Astrocyte (in vitro differentiated cells and primary cell): Measurements from ENCODE around the gene ERFE. TPM values are rescaled to one million over a fixed set of nuclear protein-coding genes. Genes with fewer than 3 reads are reported as not detected.

Source experiments
- DNase-seq: peaks from one replicate; pipeline ENCODE4 v3.0.0-alpha.2; 2010; ENCODE audit warnings: low read depth
- FAIRE-seq: peaks from 2 replicates; lab custom pipeline; 2011; peaks lifted over from hg19 to GRCh38; lab: Jason Lieb, UNC
- H2AFZ ChIP-seq: 2 replicates; pipeline ENCODE4 v1.6.0; 2012; ENCODE audit warnings: low read depth, low read length, inconsistent platforms
- H3K27ac ChIP-seq: 2 replicates; pipeline ENCODE4 v1.5.1; 2011; ENCODE audit warnings: low read depth, low read length, inconsistent platforms
- H3K27me3 ChIP-seq: 2 replicates; pipeline ENCODE4 v1.6.0; 2011; ENCODE audit warnings: low read length, inconsistent platforms; ENCODE audit not compliant: insufficient read depth
- H3K36me3 ChIP-seq: 2 replicates; pipeline ENCODE4 v1.5.1; 2011; ENCODE audit warnings: low read length, inconsistent platforms; ENCODE audit not compliant: insufficient read depth
- H3K4me1 ChIP-seq: 2 replicates; pipeline ENCODE4 v1.5.1; 2011; ENCODE audit warnings: low read length, inconsistent platforms; ENCODE audit not compliant: insufficient read depth
- H3K4me2 ChIP-seq: 2 replicates; pipeline ENCODE4 v1.6.0; 2012; ENCODE audit warnings: low read length, inconsistent platforms
- H3K4me3 ChIP-seq: 2 replicates; pipeline ENCODE4 v1.5.1; 2011; ENCODE audit warnings: low read depth, mild to moderate bottlenecking, low read length, inconsistent platforms; ENCODE audit not compliant: insufficient read depth
- H3K79me2 ChIP-seq: 2 replicates; pipeline ENCODE4 v1.6.0; 2012; ENCODE audit warnings: mild to moderate bottlenecking, low read length, inconsistent platforms; ENCODE audit not compliant: insufficient read depth
- H3K9ac ChIP-seq: 2 replicates; pipeline ENCODE4 v1.6.0; 2012; ENCODE audit warnings: mild to moderate bottlenecking, low read length, inconsistent platforms
- H3K9me3 ChIP-seq: 2 replicates; pipeline ENCODE4 v1.5.1; 2012; ENCODE audit warnings: low read depth, mild to moderate bottlenecking, low read length, inconsistent platforms; ENCODE audit not compliant: insufficient read depth
- H4K20me1 ChIP-seq: 2 replicates; pipeline ENCODE4 v1.6.0; 2012; ENCODE audit warnings: low read length, inconsistent platforms; ENCODE audit not compliant: insufficient read depth
- H3K27ac Mint-ChIP-seq: one replicate; pipeline ENCODE4 v1.8.0; 2021; ENCODE audit warnings: mild to moderate bottlenecking, mixed read lengths; ENCODE audit not compliant: unreplicated experiment
- H3K27me3 Mint-ChIP-seq: one replicate; pipeline ENCODE4 v1.8.0; 2021; ENCODE audit warnings: low read depth, mixed read lengths; ENCODE audit not compliant: unreplicated experiment
- H3K36me3 Mint-ChIP-seq: one replicate; pipeline ENCODE4 v1.8.0; 2021; ENCODE audit warnings: low read depth, mixed read lengths; ENCODE audit not compliant: unreplicated experiment
- H3K4me1 Mint-ChIP-seq: one replicate; pipeline ENCODE4 v1.8.0; 2021; ENCODE audit warnings: low read depth, mixed read lengths; ENCODE audit not compliant: unreplicated experiment
- H3K4me3 Mint-ChIP-seq: one replicate; pipeline ENCODE4 v1.8.0; 2021; ENCODE audit warnings: mild to moderate bottlenecking, moderate library complexity, mixed read lengths; ENCODE audit not compliant: unreplicated experiment
- H3K9me3 Mint-ChIP-seq: one replicate; pipeline ENCODE4 v1.8.0; 2021; ENCODE audit warnings: mild to moderate bottlenecking, mixed read lengths; ENCODE audit not compliant: unreplicated experiment
- CTCF ChIP-seq: IDR thresholded peaks from 2 replicates; pipeline ENCODE4 v1.5.1; 2011; ENCODE audit warnings: low read depth, mild to moderate bottlenecking, inconsistent platforms, low read length, moderate library complexity; ENCODE audit not compliant: insufficient read depth
- EZH2 ChIP-seq: IDR thresholded peaks from 2 replicates; pipeline ENCODE4 v1.6.1; 2012; ENCODE audit warnings: mild to moderate bottlenecking, low read length, inconsistent platforms; ENCODE audit not compliant: insufficient read depth
- total RNA-seq: library from RNA; stranded (reverse); gene quantifications from 2 replicates; pipeline ENCODE4 v1.2.1, GENCODE V29; 2021

The ERFE gene
- total RNA-seq, 1 donor from 2014 or later, result 1.4 TPM

- no peak overlapping the region for H3K4me2 ChIP-seq
- H3K27me3 ChIP-seq, result no peaks in the 10 kb centered on the region
- no peaks in the 10 kb centered on the region for H3K9me3 ChIP-seq
- no peaks in the 10 kb centered on the region for H3K4me1 Mint-ChIP-seq
- TF ChIP-seq EZH2 (no peak), CTCF (no peak)
- no peaks in the 10 kb centered on the region for H3K36me3 ChIP-seq
- no peak overlapping the region for H3K4me3 ChIP-seq
- H3K27me3 Mint-ChIP-seq, result peaks cover 26% of the 10 kb centered on the region
- no peak overlapping the region for H3K27ac Mint-ChIP-seq
- H4K20me1 ChIP-seq, result no peaks in the 10 kb centered on the region
- H3K9me3 Mint-ChIP-seq, result no peaks in the 10 kb centered on the region
- H3K79me2 ChIP-seq, result no peaks in the 10 kb centered on the region
- H3K27ac ChIP-seq, result no peak overlapping the region
- peaks cover 20% of the 10 kb centered on the region for H3K4me1 ChIP-seq
- FAIRE-seq, result no peak
- DNase-seq, result no peak
- no peak overlapping the region for H3K9ac ChIP-seq
- no peak overlapping the region for H2AFZ ChIP-seq
- H3K36me3 Mint-ChIP-seq, result peaks cover 4% of the 10 kb centered on the region
- H3K4me3 Mint-ChIP-seq, result no peak overlapping the region
Measured at GRCh38 chr2:238161291-238162051, 2.7 kb downstream of the ERFE start.

- Histone ChIP-seq H4K20me1 (no peaks in the 10 kb centered on the region), H2AFZ (no peak overlapping the region), H3K27ac (no peak overlapping the region), H3K27me3 (no peaks in the 10 kb centered on the region), H3K4me1 (peaks cover 22% of the 10 kb centered on the region), H3K4me3 (no peak overlapping the region), H3K79me2 (no peaks in the 10 kb centered on the region), H3K4me2 (no peak overlapping the region), H3K9me3 (no peaks in the 10 kb centered on the region), H3K9ac (no peak overlapping the region), H3K36me3 (no peaks in the 10 kb centered on the region)
- TF ChIP-seq EZH2 (no peak), CTCF (no peak)
- H3K36me3 Mint-ChIP-seq, result peaks cover 7% of the 10 kb centered on the region
- H3K27ac Mint-ChIP-seq, result no peak overlapping the region
- peaks cover 26% of the 10 kb centered on the region for H3K27me3 Mint-ChIP-seq
- H3K4me1 Mint-ChIP-seq, result no peaks in the 10 kb centered on the region
- DNase-seq (no peak), FAIRE-seq (no peak)
- H3K9me3 Mint-ChIP-seq, result no peaks in the 10 kb centered on the region
- H3K4me3 Mint-ChIP-seq, result no peak overlapping the region
Measured at GRCh38 chr2:238162251-238162845, 3.6 kb downstream of the ERFE start.
